Keratinocyte (primary cell): ENCODE results near the gene IRF4.

Source experiments
- CTCF ChIP-seq, 3 experiments: IDR thresholded peaks in 1 of 3; conservative IDR thresholded peaks in 1 of 3; optimal IDR thresholded peaks in 1 of 3; 2 replicates in 2 of 3; 3 replicates in 1 of 3; pipeline versions ENCODE3 to v1.5.1; 2011; ENCODE audit warnings: low read length in 3 of 3, mild to moderate bottlenecking in 3 of 3, moderate library complexity in 2 of 3, control low read depth in 1 of 3, inconsistent platforms in 1 of 3; ENCODE audit not compliant: insufficient read depth in 2 of 3; ENCODE audit errors: extremely low read depth in 1 of 3
- EZH2 ChIP-seq: IDR thresholded peaks from one replicate; pipeline ENCODE4 v1.6.1; 2012; ENCODE audit warnings: inconsistent platforms, mild to moderate bottlenecking, low read length, moderate library complexity

- no peak for TF ChIP-seq CTCF (optimal IDR thresholded peaks at IDR 0.05 in 1 of 3, IDR thresholded peaks at IDR 0.05 in 1 of 3, conservative IDR thresholded peaks at IDR 0.05 in 1 of 3; ENCODE audit: extremely low read depth in 1 of 3, insufficient read depth in 2 of 3, low read length in 3 of 3)
- TF ChIP-seq EZH2 = no peak
Measured at GRCh38 chr6:362924-363249, 28.7 kb upstream of the IRF4 start.
